ENCODE results near the gene ROCK2. TPM values are rescaled to one million over a fixed set of nuclear protein-coding genes. Genes with fewer than 3 reads are reported as not detected.

ROCK2 gene
- total and polyA plus RNA-seq, 8 donors = 3.5 to 21.5 (median 12.1) TPM

- no peak for FAIRE-seq
- H3K4me3 ChIP-seq = no peak overlapping the region
- H3K4me1 ChIP-seq = no peaks in the 10 kb centered on the region
- H3K36me3 ChIP-seq = no peaks in the 10 kb centered on the region
- no peaks in the 10 kb centered on the region for H3K27me3 ChIP-seq
- H3K27ac ChIP-seq = no peak overlapping the region
- intact Hi-C loops (cut with DNase I) = no loop called here
- DNase-seq = no peak
- H3K9me3 ChIP-seq = no peaks in the 10 kb centered on the region
- 81 to 84% methylated on average over 7 of the region's 7 CpGs for WGBS, 2 donors
- ATAC-seq = peak in 2 of 4 donors; percentile 12 to 38
- TF ChIP-seq CTCF (IDR thresholded peaks at IDR 0.05) = no peak
Measured at GRCh38 chr2:11357428-11357972, 13.1 kb upstream of the ROCK2 start.

- no peak overlapping the region for H3K4me3 ChIP-seq
- H3K36me3 ChIP-seq = no peaks in the 10 kb centered on the region
- no peaks in the 10 kb centered on the region for H3K27me3 ChIP-seq
- H3K4me1 ChIP-seq = no peaks in the 10 kb centered on the region
- WGBS, 2 donors = 57 to 60% methylated on average over 4 of the region's 4 CpGs
- FAIRE-seq = no peak
- no peak for TF ChIP-seq CTCF (IDR thresholded peaks at IDR 0.05)
- no peak for ATAC-seq
- H3K27ac ChIP-seq = no peak overlapping the region
- intact Hi-C loops (cut with DNase I) = no loop called here
- no peaks in the 10 kb centered on the region for H3K9me3 ChIP-seq
- DNase-seq = no peak
Measured at GRCh38 chr2:11356764-11357163, 12.3 kb upstream of the ROCK2 start.

- Histone ChIP-seq H3K27me3 (no peaks in the 10 kb centered on the region), H3K4me3 (no peak overlapping the region), H3K4me1 (no peaks in the 10 kb centered on the region), H3K27ac (no peak overlapping the region), H3K9me3 (no peaks in the 10 kb centered on the region), H3K36me3 (no peaks in the 10 kb centered on the region)
- no peak for DNase-seq
- intact Hi-C loops (cut with DNase I) = no loop called here
- no peak for FAIRE-seq
- no peak for ATAC-seq
- 90 to 94% methylated on average over 11 of the region's 11 CpGs for WGBS, 2 donors
- no peak for TF ChIP-seq CTCF (IDR thresholded peaks at IDR 0.05)
Measured at GRCh38 chr2:11355194-11356053, 11.0 kb upstream of the ROCK2 start.

GRCh38 chr2:11354363-11355154, 10.1 kb upstream of the ROCK2 start:
- 91 to 92% methylated on average over 14 of the region's 14 CpGs for WGBS, 2 donors
- H3K27me3 ChIP-seq = no peaks in the 10 kb centered on the region
- H3K9me3 ChIP-seq = no peaks in the 10 kb centered on the region
- H3K4me1 ChIP-seq = no peaks in the 10 kb centered on the region
- DNase-seq (no peak), FAIRE-seq (no peak), ATAC-seq (no peak)
- TF ChIP-seq CTCF (IDR thresholded peaks at IDR 0.05) = no peak
- no peak overlapping the region for H3K4me3 ChIP-seq
- intact Hi-C loops (cut with DNase I) = no loop called here
- no peak overlapping the region for H3K27ac ChIP-seq
- H3K36me3 ChIP-seq = no peaks in the 10 kb centered on the region
